ENCODE data around the gene PAM16. TPM values are rescaled to one million over a fixed set of nuclear protein-coding genes. Genes with fewer than 3 reads are reported as not detected.

PAM16 gene
- total RNA-seq, 1 donor, result 17.4 TPM

GRCh38 chr16:4390266-4391260, 39.4 kb upstream of the PAM16 start:
- H2AFZ ChIP-seq (ENCODE audit: low read length), result no peak overlapping the region
- peaks cover 44% of the 10 kb centered on the region for H3K4me1 ChIP-seq (ENCODE audit: insufficient read depth, low read length)
- no peak for TF ChIP-seq CTCF (IDR thresholded peaks at IDR 0.05; ENCODE audit: extremely low read depth, low read depth, low read length)
- no peaks in the 10 kb centered on the region for H3K79me2 ChIP-seq (ENCODE audit: insufficient read depth, low read length)
- H3K36me3 ChIP-seq (ENCODE audit: insufficient read depth, low read length), result peaks cover 7% of the 10 kb centered on the region
- H3K4me2 ChIP-seq (ENCODE audit: insufficient read depth, low read length), result no peak overlapping the region
- peak; percentile 87 for DNase-seq (ENCODE audit: insufficient read length, low spot score, missing footprints)
- H3K27me3 ChIP-seq (ENCODE audit: insufficient read depth, low read length), result no peaks in the 10 kb centered on the region
- peaks cover 9% of the 10 kb centered on the region for H4K20me1 ChIP-seq (ENCODE audit: insufficient read depth, low read length)
- no peak overlapping the region for H3K27ac ChIP-seq (ENCODE audit: low read depth, low read length)
- H3K4me3 ChIP-seq (ENCODE audit: insufficient read depth, low read length), result no peak overlapping the region
- no peaks in the 10 kb centered on the region for H3K9me3 ChIP-seq (ENCODE audit: low read depth, low read length)

GRCh38 chr16:4389051-4389955, 38.2 kb upstream of the PAM16 start:
- H3K27ac ChIP-seq (ENCODE audit: low read depth, low read length), result no peak overlapping the region
- peaks cover 51% of the 10 kb centered on the region for H3K4me1 ChIP-seq (ENCODE audit: insufficient read depth, low read length)

GRCh38 chr16:4388271-4389021, 37.3 kb upstream of the PAM16 start:
- H3K4me2 ChIP-seq (ENCODE audit: insufficient read depth, low read length), result no peak overlapping the region
- peak; percentile 97 for DNase-seq (ENCODE audit: insufficient read length, low spot score, missing footprints)
- H3K4me1 ChIP-seq (ENCODE audit: insufficient read depth, low read length), result peaks cover 58% of the 10 kb centered on the region
- peaks cover 6% of the 10 kb centered on the region for H3K36me3 ChIP-seq (ENCODE audit: insufficient read depth, low read length)
- no peaks in the 10 kb centered on the region for H3K9me3 ChIP-seq (ENCODE audit: low read depth, low read length)
- no peak overlapping the region for H2AFZ ChIP-seq (ENCODE audit: low read length)
- no peak overlapping the region for H3K27ac ChIP-seq (ENCODE audit: low read depth, low read length)
- peaks cover 5% of the 10 kb centered on the region for H3K79me2 ChIP-seq (ENCODE audit: insufficient read depth, low read length)
- no peak for TF ChIP-seq CTCF (IDR thresholded peaks at IDR 0.05; ENCODE audit: extremely low read depth, low read depth, low read length)
- no peak overlapping the region for H3K4me3 ChIP-seq (ENCODE audit: insufficient read depth, low read length)
- H3K27me3 ChIP-seq (ENCODE audit: insufficient read depth, low read length), result no peaks in the 10 kb centered on the region
- H4K20me1 ChIP-seq (ENCODE audit: insufficient read depth, low read length), result peaks cover 28% of the 10 kb centered on the region

More at GRCh38 chr16:4389051-4389955, 38.2 kb upstream of the PAM16 start:
- Histone ChIP-seq H3K36me3 (ENCODE audit: insufficient read depth, low read length) (no peaks in the 10 kb centered on the region), H4K20me1 (ENCODE audit: insufficient read depth, low read length) (peaks cover 20% of the 10 kb centered on the region), H2AFZ (ENCODE audit: low read length) (no peak overlapping the region), H3K9me3 (ENCODE audit: low read depth, low read length) (no peaks in the 10 kb centered on the region), H3K4me2 (ENCODE audit: insufficient read depth, low read length) (no peak overlapping the region), H3K4me3 (ENCODE audit: insufficient read depth, low read length) (no peak overlapping the region), H3K27me3 (ENCODE audit: insufficient read depth, low read length) (no peaks in the 10 kb centered on the region), H3K79me2 (ENCODE audit: insufficient read depth, low read length) (no peaks in the 10 kb centered on the region)
- no peak for TF ChIP-seq CTCF (IDR thresholded peaks at IDR 0.05; ENCODE audit: extremely low read depth, low read depth, low read length)
- DNase-seq (ENCODE audit: insufficient read length, low spot score, missing footprints), result peak; percentile 86

All from osteoblast (primary cell).